Epidermal melanocyte (primary cell): ENCODE measurements around the gene MLPH.
"Not testable (repeated sequence)": the region's sequence is repeated elsewhere in the genome, so short reads cannot be mapped to it uniquely, and the experiment has no call there.

Experiments used
- DNase-seq: peaks from one replicate; pipeline ENCODE4 v3.0.0; 2011; ENCODE audit warnings: low spot score; ENCODE audit not compliant: insufficient read length

The MLPH gene

DNA sequence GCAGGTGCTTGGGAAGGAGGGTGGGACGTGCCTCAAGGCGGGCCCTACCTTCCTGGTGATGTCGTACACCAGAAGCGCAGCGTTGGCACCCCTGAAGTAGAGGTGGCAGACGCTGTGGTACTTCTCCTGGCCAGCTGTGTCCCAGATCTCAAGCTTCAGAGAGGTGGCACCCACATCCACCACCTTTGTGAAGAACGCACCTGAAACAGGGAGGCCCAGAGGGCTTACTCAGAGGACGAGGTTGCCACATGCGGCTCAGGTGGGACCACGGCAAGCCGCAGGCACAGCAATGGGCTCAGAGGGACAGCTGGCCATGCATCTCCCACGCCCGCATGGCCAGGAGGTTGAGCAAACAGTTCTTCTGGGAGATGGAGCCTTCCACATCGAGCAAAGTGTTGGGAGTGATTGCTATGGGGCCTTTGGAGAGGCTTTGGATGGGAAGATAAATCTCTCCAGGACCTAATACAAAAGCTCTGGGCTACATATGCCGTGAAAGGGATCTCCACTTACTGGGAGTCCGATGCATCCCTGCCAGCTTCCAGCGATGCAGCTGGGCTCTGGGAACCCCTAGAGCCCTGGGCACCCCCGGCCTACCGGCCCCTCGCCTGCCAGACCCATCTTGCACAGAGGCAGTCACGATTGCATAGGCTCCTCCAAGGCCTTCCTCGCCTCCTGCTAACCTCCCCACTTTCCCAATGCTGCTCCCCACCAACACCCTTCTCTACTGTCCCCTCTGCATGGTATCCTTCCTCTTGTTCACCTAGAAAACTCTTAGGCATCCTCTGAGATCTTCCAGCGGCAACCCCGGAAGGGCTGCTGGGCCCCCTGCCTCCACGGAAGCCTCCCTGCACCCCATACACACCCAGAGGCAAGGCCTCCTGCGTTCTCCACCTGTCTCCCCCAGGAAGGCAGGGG is 91.2 kb downstream of the MLPH start:
- DNase-seq, result no peak

DNA sequence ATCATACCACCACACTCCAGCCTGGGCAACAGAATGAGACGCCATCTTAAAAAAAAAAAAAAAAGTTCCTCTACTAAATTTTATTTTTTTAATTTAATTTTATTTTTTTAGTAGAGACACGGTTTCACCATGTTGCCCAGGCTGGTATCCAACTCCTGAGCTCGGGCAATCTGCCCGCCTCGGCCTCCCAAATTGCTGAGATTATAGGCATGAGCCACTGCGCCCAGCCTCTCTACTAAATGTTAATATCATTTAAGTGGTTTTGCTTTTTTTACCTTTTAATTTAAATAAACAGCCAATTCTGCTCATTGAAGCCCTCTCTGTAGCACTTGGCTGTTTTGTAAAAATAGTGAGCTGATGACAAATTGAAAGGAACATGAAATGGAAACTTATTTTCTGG is 94.3 kb downstream of the MLPH start:
- DNase-seq, result no peak

DNA sequence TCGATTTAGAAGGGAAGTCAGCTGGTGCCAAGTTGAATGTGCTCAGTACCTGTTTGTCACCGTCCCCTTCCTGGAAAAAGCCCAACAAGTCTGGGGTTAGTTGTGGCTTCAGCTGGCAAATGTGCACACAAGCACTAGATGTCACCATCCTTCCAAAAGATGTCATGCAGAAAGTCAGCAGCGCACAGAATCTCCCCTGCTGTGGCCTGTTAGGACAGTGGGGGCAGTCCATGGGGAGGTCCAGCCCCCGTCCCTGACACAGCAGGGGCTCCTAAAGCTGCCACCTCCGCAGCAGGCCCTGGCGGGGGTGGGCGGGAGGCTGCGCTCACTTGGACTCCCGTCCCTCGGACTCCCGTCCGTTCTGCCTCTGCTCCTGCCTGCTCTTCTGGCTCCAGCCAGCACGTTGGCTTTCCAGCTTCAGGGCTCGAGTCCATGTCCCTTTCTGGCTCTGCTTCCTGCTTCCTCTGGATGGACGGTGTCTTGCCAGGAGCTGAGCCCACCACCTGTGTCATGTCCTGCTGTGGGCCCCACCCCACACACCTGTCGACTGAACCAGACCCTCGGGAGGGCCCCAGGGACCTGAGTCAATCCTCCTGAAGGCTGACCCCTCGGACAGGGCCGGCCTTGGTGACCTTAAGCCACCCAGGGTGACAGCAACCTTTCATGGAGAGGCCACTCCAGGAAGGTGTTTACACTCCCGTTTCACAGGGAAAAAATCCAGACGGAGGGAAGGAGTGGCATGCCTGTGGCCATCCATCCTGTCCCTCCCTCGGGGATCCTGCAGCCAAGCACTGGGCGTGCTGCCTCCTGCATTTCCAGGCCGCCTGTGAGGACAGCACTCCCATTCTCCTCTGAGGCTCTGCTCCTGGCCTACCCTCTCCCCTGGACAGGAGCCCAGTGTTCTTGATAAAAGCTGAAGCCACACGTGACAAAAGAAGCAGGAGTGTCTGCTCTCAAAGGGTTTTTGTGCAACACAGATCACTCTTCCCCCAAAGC is 95.0 kb downstream of the MLPH start:
- peak; percentile 72 for DNase-seq

DNA sequence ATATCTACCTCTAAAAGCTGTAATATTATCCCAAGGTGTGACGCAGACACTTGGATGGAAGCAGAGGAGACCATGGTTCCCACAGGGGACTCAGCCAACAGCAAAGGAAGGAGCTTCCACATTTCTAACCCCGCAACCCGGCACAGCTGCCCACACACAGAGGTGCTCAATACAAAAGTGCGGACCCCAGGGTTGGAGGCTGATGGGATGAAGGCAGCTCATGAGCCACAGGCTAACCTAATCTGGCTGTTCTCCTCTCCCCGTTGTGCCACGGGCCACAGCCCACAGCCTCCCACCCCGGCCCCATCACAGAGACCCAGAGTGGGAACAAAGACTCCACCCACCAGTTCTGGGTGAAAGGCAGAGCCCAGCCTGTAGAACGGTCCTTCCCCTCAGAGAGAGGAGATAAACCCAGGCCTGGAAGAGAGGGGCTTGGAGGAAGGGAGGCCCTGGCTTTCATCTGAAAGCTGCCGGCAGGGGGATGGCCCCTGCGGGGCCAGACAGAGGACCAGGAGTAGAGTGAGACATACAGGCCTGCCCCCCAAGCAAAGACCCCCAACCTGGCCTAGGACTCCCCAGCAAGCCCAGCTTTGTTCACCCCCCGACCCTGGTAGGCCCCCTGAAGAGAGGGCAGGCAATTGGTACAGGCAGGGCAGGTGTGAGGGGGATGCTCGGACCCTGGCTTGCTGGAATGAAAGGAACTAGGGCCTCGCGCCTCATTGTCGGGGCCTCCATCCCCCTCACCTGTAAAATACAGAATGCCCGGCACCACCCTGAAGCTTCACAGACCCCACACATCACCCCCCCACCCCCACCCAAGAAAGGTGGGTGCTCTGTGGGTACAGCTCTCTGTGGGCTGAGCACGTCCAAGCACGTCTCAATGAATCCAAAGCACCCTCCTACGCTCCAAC is 96.6 kb downstream of the MLPH start:
- no peak for DNase-seq

DNA sequence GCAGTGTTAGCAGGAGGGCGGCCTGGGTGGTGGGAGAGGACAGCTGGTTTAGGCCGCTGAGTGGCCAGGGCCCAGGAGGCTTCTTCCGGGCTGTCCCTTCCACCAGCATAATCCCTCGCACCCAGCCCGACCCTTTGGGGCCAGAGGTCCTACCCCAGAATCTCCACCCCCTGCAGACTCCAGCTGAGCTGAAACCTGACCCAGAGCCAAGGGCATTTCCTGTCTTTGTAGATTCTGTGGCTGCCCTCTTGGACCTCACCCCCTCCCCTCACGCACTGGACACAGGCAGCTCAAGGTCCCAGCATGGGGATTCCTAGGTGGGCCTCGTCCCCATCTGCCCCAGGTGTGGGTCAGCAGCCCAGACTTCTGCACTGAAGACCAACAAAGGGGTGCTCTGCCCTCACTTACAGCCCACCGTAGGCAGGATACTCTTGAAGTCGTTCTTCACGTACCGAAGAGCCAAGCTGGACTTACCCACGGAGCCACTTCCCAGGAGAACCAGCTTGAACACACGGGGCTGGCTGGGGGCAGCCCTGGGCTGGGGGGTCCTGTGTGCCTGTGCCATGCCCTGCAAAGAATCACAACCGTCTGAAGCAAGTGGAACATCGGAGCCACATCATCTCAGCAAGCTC is 98.7 kb downstream of the MLPH start:
- no peak for DNase-seq

DNA sequence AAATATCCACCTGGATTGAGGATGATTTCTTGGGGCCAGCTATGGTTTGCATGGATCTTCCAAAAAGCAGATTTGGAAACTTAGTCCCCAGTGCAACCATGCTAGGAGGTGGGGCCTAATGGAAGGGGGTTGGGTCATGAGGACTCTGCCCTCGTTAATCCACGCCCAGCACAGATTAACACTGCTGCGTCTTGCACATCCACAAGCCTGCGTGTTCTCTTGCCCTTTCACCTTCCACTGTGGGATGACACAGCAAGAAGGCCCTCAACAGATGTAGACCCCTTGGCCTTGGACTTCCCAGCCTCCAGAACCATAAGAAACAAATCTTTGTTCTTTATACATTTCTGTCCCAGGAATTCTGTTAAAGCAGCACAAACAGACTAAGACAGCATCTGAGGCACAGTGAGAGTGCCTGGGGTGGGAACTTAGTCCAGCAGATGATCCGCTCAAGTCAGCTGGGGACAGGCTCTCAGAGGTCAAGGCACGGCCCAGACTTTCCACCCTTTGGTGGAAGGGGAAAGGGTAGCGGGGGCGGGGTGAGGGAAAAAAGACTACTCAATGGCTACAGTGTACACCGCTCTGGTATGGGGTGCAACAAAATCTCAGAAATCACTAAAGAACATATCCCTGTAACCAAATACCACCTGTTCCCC is 101.1 kb downstream of the MLPH start:
- DNase-seq, result no peak

DNA sequence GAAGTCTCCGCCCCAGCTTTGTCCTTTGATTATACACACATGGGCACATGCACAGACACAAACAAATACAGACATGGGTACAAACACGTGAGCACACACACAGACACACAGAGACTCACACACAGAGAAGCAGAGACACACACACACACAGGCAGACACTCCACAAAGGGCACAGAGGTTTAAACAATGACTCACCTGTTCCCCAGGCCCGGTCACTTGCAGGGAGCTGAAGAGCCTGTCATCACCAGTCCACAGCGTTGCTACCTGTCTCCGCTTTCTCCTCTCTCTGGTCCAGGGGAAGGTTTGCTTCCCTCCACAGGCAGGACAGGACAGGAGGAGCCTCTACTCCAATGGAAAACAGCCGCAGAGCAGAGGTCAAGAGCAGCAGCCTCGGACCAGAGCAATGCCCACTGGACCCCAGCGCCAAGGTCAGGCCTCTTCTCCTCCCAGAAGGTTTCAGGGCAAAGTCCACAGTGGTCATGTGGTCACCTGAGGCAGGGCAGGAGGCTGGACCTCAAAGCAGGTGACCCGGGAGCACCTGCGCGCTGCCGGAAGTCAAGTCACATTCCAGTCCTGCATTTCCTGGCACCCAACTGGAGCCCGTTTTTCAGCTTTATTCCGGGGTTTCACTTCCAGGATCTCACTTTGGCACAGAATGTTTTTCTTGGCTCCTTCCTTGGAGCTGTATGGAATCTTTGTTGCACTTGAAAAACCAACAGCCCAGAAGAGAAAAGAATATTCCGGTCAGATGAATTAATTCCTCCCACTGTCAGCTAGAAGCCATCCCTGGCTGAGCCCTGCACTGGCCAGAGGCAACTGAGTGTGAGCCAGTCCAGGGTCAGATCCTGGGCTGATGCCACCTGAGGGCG is 103.5 kb downstream of the MLPH start, which contains the start of gene RAB17:
Gene RAB17 (minus strand): TSS at position 463 of the 869 bp plus-strand sequence. CDS start 4,580 bp downstream, outside the sequence.
- no peak for DNase-seq

DNA sequence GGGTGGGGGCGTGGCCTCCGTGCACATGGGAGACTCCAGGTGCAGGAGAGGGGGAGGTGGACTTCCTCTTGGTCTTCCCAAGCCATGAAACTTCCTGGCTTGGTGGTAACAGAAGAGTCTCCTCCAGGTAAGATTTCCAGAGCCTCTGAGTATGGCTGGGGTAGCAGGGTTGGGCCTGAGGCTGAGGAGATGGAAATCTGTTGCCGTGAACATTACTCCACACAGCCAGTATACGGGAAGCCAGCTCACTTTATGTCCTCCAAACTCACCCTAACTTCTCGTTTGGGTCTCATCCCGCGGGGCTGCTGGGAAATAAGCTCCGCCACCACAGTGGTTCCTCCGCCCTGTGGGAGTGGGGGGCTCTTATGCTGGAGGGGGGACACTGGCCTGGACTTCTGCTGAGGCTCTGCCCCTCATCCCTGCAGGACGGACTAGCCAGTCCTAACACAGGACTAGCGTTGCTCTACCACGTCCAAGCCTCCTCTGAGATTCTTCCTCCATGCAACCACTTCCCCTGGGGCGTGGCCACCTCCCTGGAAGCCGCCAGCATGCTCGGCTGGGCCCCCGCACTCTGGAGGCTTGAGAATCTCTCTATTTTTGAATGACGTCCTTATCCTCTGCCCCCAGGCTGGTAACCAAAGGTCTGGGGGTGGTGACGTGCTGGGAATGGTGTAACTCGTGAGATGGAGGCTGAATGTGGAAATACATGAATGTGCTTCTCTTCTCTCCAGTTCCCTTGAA is 104.3 kb downstream of the MLPH start:
- DNase-seq, result peak; percentile 86

DNA sequence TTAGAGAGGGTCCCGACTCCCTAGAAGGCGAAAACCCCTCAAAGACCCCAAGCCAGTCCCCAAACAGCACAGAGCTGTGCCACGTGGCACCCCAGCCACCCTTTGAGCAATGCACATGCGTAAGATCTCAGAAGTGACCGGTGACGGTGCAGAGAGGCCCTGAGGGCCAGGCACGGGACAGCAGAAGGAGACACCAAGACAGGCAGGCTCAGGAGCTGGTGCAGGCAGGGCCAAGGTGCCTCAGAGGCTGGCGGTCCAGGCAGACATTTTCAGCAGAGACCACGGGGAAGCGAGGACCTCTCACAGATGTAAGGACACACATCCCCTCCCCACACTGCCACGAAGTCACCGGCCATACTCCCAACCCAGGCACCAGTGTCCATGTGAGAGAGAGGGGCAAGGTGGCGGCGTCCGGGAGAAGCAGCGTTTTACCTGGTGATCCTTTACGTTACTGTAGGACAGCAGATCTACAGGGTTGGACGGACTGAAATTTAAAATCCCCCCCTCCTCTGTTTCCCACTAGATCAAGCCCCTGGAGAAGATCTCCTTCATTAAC is 105.5 kb downstream of the MLPH start:
- no peak for DNase-seq

DNA sequence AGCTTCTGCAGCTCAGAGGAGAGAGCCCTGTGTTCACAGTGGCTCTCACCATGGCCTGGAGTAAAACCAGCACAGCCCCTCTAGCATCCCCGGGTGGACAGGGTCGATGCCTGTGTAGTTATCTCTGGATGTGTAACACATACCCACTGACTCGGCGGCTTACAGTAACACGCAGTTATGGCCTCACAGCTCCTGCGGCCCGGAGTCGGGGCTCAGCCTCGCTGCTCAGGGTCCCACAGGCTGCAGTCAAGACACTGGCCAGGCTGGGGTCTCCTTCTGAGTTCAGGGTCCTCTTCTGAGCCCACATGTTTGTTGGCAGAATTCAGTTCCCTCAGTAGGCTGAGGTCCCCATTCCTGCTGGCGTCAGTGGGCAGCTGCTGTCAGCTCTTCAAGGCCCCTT is 106.0 kb downstream of the MLPH start:
- no peak for DNase-seq

DNA sequence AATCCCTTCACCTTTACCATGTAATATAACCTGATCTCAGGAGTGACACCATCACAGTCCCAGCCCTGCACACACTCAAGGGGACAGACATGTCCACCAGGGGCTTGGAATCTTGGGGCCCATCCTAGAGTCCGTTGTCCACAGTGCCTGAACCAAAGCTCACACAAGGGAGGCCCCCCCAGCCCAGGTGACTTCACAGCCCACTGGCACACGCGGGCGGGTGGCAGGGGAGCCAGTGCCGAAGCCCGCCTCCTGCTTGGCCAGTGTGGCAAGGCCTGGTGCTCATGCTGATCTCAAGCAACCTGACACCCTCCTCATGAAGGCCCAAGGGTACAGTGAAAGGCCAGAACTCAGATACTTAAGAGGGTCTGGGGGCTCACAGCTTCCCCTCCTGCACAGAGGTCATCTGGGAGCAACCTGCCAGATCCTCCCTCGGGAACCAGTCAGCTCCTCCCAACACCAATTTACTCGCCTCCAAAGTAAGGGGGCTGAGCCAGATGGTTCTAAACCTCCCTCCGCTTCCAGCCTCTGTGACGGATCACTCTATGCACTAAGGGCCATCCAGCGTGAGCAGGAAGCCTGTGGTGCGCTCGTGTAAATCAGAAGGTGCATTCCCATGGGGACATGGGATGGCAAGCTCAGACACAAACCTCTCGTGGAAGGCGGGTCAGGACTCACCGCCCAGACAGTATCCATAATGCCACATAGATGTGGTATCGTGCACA is 106.7 kb downstream of the MLPH start:
- DNase-seq, result no peak

DNA sequence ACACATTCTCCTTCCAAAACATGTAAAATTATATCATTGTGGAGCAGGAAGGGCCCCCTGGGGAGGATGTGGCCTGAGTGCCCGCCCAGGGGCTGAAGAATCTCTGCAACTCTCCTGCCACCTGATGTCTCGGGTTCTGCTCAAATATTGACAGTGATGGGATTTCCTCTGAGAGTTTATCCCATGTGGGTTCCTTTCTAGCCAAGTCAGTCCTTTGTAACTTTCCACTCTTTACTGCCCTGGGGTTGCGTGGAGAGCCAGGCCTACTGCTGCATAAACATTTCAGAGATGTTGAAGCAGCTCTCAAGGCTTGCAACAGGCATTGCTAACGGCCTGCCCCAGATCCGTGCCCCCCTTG is 107.4 kb downstream of the MLPH start:
- DNase-seq, result no peak

DNA sequence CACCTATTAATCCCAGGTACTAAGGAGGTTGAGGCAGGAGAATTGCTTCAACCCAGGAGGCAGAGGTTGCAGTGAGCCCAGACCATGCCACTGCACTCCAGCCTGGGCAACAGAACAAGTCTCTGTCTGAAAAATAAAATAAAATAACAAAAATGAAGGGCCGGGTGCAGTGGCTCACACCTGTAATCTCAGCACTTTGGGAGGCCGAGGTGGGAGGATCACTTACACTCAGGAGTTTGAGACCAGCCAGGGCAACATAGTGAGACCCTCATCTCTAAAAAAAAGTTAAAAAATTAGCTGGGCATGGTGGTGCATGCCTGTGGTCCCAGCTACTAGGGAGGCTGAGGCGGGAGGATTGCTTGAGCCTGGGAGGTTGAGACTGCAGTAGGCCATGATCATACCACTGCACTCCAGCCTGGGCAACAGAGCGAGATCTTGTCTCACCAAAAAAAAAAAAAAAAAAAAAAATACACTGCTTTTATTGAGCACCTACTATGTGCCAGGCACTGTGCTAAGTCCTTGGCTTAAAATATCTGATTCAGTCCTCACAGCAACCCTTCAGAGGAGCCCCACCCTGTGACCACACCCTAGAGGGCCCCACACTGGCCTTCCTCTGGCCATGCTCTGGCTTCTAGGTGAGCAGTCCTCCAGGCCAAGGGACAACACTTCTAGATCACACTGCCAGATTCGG is 108.9 kb downstream of the MLPH start:
- not testable (repeated sequence) for DNase-seq

DNA sequence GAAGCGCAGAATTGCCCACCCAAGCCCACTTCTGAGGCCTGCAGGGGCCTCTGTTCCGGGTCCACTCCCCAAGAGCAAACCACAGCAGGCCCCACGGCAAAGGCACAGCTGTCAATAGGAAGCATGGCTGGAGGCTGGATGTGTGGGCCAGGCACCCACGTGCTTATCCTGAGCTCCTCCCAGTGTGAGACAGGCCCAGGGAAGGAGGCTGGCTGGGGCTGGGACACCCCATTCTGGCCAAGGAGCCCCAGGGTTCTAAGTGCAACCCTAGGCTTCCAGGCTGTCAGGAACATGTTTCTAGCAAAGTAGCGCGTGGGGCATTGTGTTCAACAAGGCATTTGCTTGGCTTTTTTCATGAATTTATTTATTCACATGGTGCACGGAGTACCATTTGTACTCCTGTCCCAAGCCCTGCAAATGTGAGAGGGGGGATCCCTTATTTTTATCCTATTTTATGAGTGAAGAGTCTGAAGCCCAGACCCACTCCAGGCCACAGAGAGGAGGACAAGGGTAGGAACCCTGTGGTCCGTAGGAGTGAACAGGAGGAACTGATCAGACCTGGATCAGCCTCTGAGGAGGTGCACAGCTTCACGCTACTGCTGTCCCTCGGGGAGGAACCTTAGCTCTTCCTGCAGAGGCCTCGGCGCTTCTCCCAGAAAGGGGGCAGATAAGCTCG is 109.6 kb downstream of the MLPH start:
- no peak for DNase-seq

DNA sequence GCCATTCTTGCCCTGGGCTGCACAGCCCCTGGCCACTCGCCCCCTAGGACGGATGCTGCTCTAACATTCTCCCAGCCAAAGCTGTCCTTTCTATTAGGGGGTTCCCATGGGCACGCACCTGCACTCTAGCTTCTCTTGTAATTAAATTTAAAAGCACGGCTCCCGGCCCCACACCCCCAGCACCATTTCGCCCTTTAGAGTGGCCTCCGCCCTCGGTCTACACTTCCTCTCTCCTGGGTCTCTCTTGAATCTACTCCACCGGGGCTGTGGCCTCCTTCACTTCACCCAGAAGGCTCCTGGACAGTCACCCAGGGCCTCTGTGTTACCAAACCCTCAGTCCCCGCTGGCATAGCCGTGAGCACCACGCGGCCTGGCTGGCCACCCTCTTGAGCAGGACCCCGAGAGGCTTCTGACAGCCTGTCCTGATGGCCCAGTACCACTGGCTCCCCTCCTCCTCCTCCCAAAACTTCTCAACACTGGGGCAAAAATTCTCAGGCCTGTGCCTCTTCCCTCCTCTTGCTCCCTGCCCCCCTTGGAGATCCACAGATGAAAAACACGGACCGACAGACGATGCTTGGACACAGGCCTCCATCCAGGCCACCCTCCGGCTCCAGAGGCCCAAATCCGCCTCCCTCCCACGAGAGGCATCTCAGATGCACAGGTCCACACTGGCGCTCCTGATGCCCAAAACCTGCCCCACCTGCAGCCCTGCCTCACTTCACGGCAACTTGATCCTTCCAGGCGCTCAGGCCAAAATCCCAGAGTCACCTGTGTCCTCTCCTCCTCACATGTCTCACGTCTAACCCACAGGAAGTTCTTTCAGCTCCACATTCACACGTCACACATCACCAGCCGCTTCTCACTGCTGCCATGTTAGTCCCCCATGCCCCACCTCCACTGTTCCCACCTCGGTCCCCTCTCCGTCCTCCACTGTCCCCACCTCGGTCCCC is 110.4 kb downstream of the MLPH start:
- DNase-seq, result no peak
